NCI-H82 treated with DMSO at 0.1 percent for 48 hours (cell line): ENCODE results near the gene LRRC10.

ENCODE experiments used
- DNase-seq: peaks from one replicate; lab custom pipeline; 2025; ENCODE audit not compliant: unreplicated experiment; lab: John Stamatoyannopoulos, UW

Gene LRRC10

DNA sequence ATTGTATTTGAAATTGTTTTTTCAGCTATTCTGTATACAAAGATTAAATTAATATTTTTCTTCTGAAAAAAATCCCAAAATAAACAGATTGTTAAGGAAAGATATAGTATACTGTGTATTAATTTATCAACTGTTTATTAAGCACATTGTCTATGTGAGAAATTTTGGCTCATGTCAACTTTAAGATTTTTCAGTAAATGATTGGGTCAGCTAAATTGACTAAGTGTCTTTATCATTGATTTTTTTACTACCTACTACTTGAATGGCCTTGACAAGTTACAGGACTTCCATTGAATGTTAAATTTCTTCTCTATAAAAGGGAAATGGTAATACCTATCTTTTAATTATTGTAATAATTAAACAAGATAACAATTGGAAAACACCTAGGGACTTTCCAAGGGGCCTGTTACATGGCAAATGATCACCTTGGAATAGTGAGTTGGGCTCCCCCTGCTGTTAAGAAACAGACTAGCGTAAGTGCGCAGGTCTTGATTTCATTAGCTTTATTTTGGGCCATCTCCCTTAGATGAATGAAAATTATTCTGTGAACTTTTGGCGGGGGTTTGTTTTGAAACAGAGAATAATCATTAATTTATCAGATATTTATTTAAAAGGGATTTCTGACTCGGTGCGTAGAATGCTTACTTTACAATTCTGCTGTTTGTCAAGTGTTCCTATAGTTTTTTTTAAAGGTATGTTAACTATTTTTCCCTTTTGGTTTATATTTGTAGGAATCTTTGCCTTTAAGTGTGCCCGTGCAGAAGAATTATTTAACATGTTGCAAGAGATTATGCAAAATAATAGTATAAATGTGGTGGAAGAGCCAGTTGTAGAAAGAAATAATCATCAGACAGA is 39.9 kb downstream of the LRRC10 start:
- DNase-seq, result peak; percentile 34

DNA sequence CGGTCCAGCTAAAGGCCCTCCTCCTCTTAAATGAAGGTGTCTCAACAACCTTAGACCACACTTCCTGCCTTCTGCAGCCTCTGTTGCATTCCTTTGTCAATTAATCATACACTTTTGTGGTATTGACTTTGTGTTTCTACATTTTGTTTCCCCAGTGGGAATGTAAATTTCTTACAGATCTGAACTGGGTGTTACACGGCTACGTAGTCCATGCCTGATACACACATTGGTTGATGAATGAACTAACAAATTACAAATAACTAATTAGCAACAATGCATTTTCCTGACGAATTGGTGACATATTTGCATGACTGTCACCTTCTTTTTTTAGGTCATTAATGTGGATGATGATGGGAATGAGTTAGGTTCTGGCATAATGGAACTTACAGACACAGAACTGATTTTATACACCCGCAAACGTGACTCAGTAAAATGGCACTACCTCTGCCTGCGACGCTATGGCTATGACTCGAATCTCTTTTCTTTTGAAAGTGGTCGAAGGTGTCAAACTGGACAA is 40.6 kb downstream of the LRRC10 start:
- DNase-seq, result no peak

DNA sequence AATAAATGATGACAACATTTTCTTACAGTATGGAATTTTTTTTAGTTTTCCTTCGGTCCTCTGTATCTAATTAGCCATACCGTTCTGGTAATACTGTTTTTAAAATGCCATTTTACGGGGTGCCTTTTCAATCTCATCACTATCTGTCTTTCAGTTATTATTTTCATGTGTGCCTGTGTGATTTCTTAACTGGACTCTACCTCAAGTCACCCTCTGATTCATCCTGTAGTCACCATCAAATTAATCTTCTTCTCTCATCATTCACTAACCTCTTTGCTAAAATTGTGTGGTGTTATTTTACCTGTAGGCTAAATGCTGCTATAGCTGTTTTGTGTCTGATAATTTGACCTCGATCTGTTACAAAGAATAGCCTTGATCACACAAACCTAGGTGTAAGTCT is 41.5 kb downstream of the LRRC10 start:
- DNase-seq, result no peak

DNA sequence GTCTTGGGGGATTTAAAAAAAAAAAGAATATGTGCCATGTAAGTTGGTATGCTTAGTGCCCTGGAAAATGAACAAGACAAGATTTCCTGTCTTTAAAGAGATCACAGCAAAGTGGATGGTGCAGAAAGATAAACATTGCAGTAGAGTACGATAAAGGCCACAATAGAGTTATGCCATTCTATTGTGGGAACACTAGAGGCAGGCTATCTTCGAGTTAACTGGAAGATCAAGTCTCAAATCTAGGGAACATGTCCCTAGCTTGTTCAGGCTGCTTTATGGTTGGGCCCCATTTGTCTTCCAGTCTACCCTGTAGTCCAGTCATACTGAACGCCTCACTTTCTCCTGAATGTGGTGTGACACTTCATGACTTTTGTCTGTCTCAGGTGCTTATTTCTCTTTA is 44.1 kb downstream of the LRRC10 start:
- DNase-seq, result no peak

DNA sequence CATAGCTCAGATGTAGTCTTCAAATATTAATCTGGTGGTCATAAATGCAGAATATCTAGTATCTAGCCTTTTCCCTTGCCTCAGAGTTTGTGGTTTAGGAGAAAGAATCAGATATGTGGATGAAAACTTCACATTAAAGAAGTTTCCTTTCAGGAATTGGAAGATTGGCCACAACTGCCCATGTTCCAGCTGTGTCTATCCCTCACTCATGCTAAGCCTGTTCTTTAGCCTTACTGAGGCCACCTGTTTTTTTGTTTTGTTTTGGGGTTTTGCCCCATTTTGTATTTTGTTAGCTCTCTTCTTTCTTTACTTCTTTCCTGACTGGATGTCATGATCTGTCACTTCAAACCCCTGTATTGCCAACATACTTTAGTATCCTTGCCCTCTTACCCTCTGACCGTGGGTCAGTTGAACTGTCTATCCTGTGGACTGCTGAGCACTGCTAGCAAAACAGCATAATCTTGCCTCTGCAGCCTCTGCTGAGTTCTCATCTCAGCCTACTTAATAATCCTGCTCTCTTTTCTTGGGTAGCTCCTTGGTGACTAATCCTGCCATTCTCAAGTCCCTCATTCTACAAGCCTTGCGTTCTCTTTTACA is 47.4 kb downstream of the LRRC10 start:
- DNase-seq, result no peak
